H1 (cell line): Measurements from ENCODE around the gene CCDC51. TPM values are rescaled to one million over a fixed set of nuclear protein-coding genes. Genes with fewer than 3 reads are reported as not detected.

Source experiments
- CTCF ChIA-PET: fragments of 300-600 bp; sonication (Branson Sonifier 250); formaldehyde crosslinking; loops from one replicate; lab custom pipeline; 2021; ENCODE audit not compliant: partially characterized antibody; lab: Charles Lee
- POLR2A ChIA-PET: fragments of 300-600 bp; sonication (Branson Sonifier 250); formaldehyde crosslinking; loops from one replicate; lab custom pipeline; 2021; ENCODE audit warnings: inconsistent platforms; ENCODE audit not compliant: partially characterized antibody; lab: Charles Lee
- DNase-seq, 2 experiments: peaks; one replicate each; pipeline versions ENCODE4 v3.0.0 to v3.0.0-alpha.2; 2010 to 2022; ENCODE audit warnings: low spot score in 2 of 2, low read depth in 1 of 2, mixed read lengths in 1 of 2
- FAIRE-seq: peaks from 2 replicates; lab custom pipeline; 2011; peaks lifted over from hg19 to GRCh38; lab: Jason Lieb, UNC
- H2AFZ ChIP-seq: 2 replicates; pipeline ENCODE4 v1.8.1; 2012; ENCODE audit warnings: low read length, inconsistent platforms
- H2AK5ac ChIP-seq: 2 replicates; pipeline ENCODE4 v1.6.1; 2013; ENCODE audit warnings: low read depth, low read length
- H2BK120ac ChIP-seq: replicated peaks from 2 replicates; pipeline ENCODE3; 2013; ENCODE audit warnings: low read depth, low read length, inconsistent platforms
- H2BK12ac ChIP-seq: 2 replicates; pipeline ENCODE4 v1.6.1; 2013; ENCODE audit warnings: low read depth, low read length
- H2BK15ac ChIP-seq: 2 replicates; pipeline ENCODE4 v1.6.1; 2013; ENCODE audit warnings: low read length
- H2BK20ac ChIP-seq: 2 replicates; pipeline ENCODE4 v1.6.1; 2013; ENCODE audit warnings: low read length
- H2BK5ac ChIP-seq: 2 replicates; pipeline ENCODE4 v1.6.1; 2013; ENCODE audit warnings: low read depth, low read length
- H3K14ac ChIP-seq: 2 replicates; pipeline ENCODE4 v1.6.1; 2013; ENCODE audit warnings: inconsistent platforms; ENCODE audit not compliant: insufficient read length
- H3K18ac ChIP-seq: 2 replicates; pipeline ENCODE4 v1.6.1; 2013; ENCODE audit warnings: low read length; ENCODE audit errors: extremely low read depth
- H3K23ac ChIP-seq: 2 replicates; pipeline ENCODE4 v1.6.1; 2013; ENCODE audit warnings: inconsistent platforms; ENCODE audit not compliant: insufficient read length
- H3K23me2 ChIP-seq: 2 replicates; pipeline ENCODE4 v1.6.1; 2013; ENCODE audit warnings: low read depth, low read length
- H3K27ac ChIP-seq: 2 replicates; pipeline ENCODE4 v1.6.1; 2011; ENCODE audit warnings: low read depth, low read length, inconsistent platforms
- H3K27me3 ChIP-seq, 4 experiments: replicated peaks in 1 of 4; 1 replicate in 1 of 4; 2 replicates in 3 of 4; pipeline versions ENCODE4 v1.6.1 to v1.8.1; 2011 to 2013; ENCODE audit warnings: low read length in 3 of 4, mild to moderate bottlenecking in 3 of 4, inconsistent platforms in 2 of 4, mixed read lengths in 2 of 4, moderate library complexity in 1 of 4; ENCODE audit not compliant: control insufficient read depth in 3 of 4, insufficient read depth in 3 of 4; ENCODE audit errors: extremely low read depth in 1 of 4
- H3K36me3 ChIP-seq, 4 experiments: 2 replicates each; pipeline versions ENCODE4 v1.6.1 to v1.8.1; 2011 to 2013; ENCODE audit warnings: mild to moderate bottlenecking in 4 of 4, low read length in 3 of 4, moderate library complexity in 2 of 4, control low read depth in 1 of 4, inconsistent platforms in 1 of 4; ENCODE audit not compliant: insufficient read depth in 4 of 4, control insufficient read depth in 2 of 4
- H3K4ac ChIP-seq: replicated peaks from 2 replicates; pipeline ENCODE3; 2013; ENCODE audit warnings: low read length, low read depth, mixed read lengths, inconsistent platforms; ENCODE audit not compliant: insufficient read length
- H3K4me1 ChIP-seq, 4 experiments: replicated peaks in 1 of 4; 1 replicate in 1 of 4; 2 replicates in 3 of 4; pipeline versions ENCODE4 v1.6.1 to v1.8.1; 2011 to 2013; ENCODE audit warnings: low read length in 3 of 4, inconsistent platforms in 2 of 4, mixed read lengths in 1 of 4; ENCODE audit not compliant: insufficient read depth in 4 of 4, control insufficient read depth in 3 of 4
- H3K4me2 ChIP-seq, 2 experiments: 2 replicates each; pipeline versions ENCODE4 v1.6.1 to v1.8.1; 2011 to 2013; ENCODE audit warnings: low read depth in 2 of 2, low read length in 2 of 2, control low read depth in 1 of 2, inconsistent platforms in 1 of 2, mild to moderate bottlenecking in 1 of 2; ENCODE audit not compliant: insufficient read depth in 1 of 2
- H3K4me3 ChIP-seq, 4 experiments: fragments of 200-600, 300-600 bp in 1 of 4; sonication (generic), shearing (Covaris generic), sonication (Bioruptor Twin) in 1 of 4; 2 replicates each; pipeline versions ENCODE4 v1.5.1 to v1.8.1; 2011 to 2016; ENCODE audit warnings: low read length in 4 of 4, low read depth in 3 of 4, control low read depth in 2 of 4, inconsistent platforms in 2 of 4, mild to moderate bottlenecking in 2 of 4, mixed read lengths in 1 of 4, moderate library complexity in 1 of 4; ENCODE audit not compliant: insufficient read depth in 2 of 4; ENCODE audit errors: extremely low read depth in 1 of 4
- H3K56ac ChIP-seq: replicated peaks from 2 replicates; pipeline ENCODE3; 2013; ENCODE audit warnings: low read depth, mild to moderate bottlenecking, mixed read lengths, low read length, inconsistent platforms; ENCODE audit not compliant: insufficient read length
- H3K79me1 ChIP-seq: 2 replicates; pipeline ENCODE4 v1.6.1; 2013; ENCODE audit warnings: low read depth, low read length, control low read depth
- H3K79me2 ChIP-seq, 2 experiments: 2 replicates each; pipeline versions ENCODE4 v1.6.1 to v1.8.1; 2012 to 2013; ENCODE audit warnings: low read length in 2 of 2, mild to moderate bottlenecking in 2 of 2, inconsistent platforms in 1 of 2; ENCODE audit not compliant: insufficient read depth in 2 of 2, control insufficient read depth in 1 of 2
- H3K9ac ChIP-seq, 4 experiments: replicated peaks in 1 of 4; 1 replicate in 1 of 4; 2 replicates in 3 of 4; pipeline versions ENCODE4 v1.6.1 to v1.8.1; 2011 to 2013; ENCODE audit warnings: low read depth in 3 of 4, low read length in 3 of 4, control low read depth in 2 of 4, mild to moderate bottlenecking in 2 of 4, moderate library complexity in 2 of 4, inconsistent platforms in 1 of 4; ENCODE audit errors: extremely low read depth in 1 of 4
- H3K9me3 ChIP-seq, 2 experiments: 2 replicates each; pipeline versions ENCODE4 v1.6.1 to v1.8.1; 2012 to 2013; ENCODE audit warnings: mild to moderate bottlenecking in 2 of 2, moderate library complexity in 2 of 2, control low read depth in 1 of 2, inconsistent platforms in 1 of 2, low read depth in 1 of 2, low read length in 1 of 2, mixed read lengths in 1 of 2; ENCODE audit not compliant: insufficient read depth in 2 of 2
- H4K20me1 ChIP-seq, 2 experiments: replicated peaks in 1 of 2; 2 replicates each; pipeline versions ENCODE3 to v1.8.1; 2011 to 2013; ENCODE audit warnings: inconsistent platforms in 2 of 2, low read length in 2 of 2, mild to moderate bottlenecking in 1 of 2; ENCODE audit not compliant: insufficient read depth in 2 of 2, control insufficient read depth in 1 of 2
- H4K5ac ChIP-seq: 2 replicates; pipeline ENCODE4 v1.6.1; 2013; ENCODE audit warnings: low read length, low read depth, mixed read lengths, inconsistent platforms; ENCODE audit not compliant: insufficient read length
- H4K8ac ChIP-seq: 2 replicates; pipeline ENCODE4 v1.8.0; 2013; ENCODE audit warnings: mild to moderate bottlenecking, moderate library complexity, low read length, inconsistent platforms; ENCODE audit not compliant: insufficient read depth; ENCODE audit errors: extremely low read depth
- H4K91ac ChIP-seq: replicated peaks from 2 replicates; pipeline ENCODE3; 2013; ENCODE audit warnings: low read length, mixed read lengths, inconsistent platforms; ENCODE audit not compliant: insufficient read length
- BRCA1 ChIP-seq: IDR thresholded peaks from 2 replicates; pipeline ENCODE4 v1.6.1; 2012; ENCODE audit warnings: low read depth, low read length, improper control_type of control experiment
- EGR1 ChIP-seq: IDR thresholded peaks from 2 replicates; pipeline ENCODE4 v1.6.1; 2011; ENCODE audit warnings: low read depth, low read length, borderline replicate concordance
- GTF2F1 ChIP-seq: IDR thresholded peaks from 2 replicates; pipeline ENCODE4 v1.6.1; 2012; ENCODE audit warnings: low read depth, low read length, improper control_type of control experiment, borderline replicate concordance
- HDAC6 ChIP-seq: IDR thresholded peaks from one replicate; pipeline ENCODE4 v1.7.1; 2012; ENCODE audit warnings: low read depth, mild to moderate bottlenecking, inconsistent platforms, low read length, moderate library complexity
- JUN ChIP-seq: IDR thresholded peaks from 2 replicates; pipeline ENCODE4 v1.6.1; 2011; ENCODE audit warnings: low read depth, mild to moderate bottlenecking, improper control_type of control experiment, low read length
- POU5F1 ChIP-seq: IDR thresholded peaks from 2 replicates; pipeline ENCODE4 v1.6.1; 2011; ENCODE audit warnings: low read depth, mild to moderate bottlenecking, low read length, moderate library complexity
- SP1 ChIP-seq: IDR thresholded peaks from 2 replicates; pipeline ENCODE4 v1.6.1; 2011; ENCODE audit warnings: low read depth, low read length
- USF2 ChIP-seq: IDR thresholded peaks from 2 replicates; pipeline ENCODE4 v1.6.1; 2011; ENCODE audit warnings: low read length, improper control_type of control experiment
- YY1 ChIP-seq: IDR thresholded peaks from 2 replicates; pipeline ENCODE4 v1.6.1; 2011; ENCODE audit warnings: low read depth, mild to moderate bottlenecking, low read length
- WGBS, 2 experiments: shearing (Covaris generic) in 1 of 2; methylation state at CpG; one replicate each; pipeline versions ENCODE4 v1.1.6 to v1.1.7; 2013 to 2015; ENCODE audit warnings: low lambda C conversion rate in 2 of 2, mixed read lengths in 2 of 2, inconsistent platforms in 1 of 2, low coverage in 1 of 2, missing lambda C conversion rate in 1 of 2; ENCODE audit not compliant: insufficient replicate concordance in 2 of 2, insufficient coverage in 1 of 2, insufficient read length in 1 of 2; ENCODE audit errors: extremely low coverage in 1 of 2, missing lambda C conversion rate in 1 of 2; 5-methylcytosine and 5-hydroxymethylcytosine counted together
- polyA plus RNA-seq, 7 experiments: library from polyadenylated mRNA; depleted of rRNA in 3 of 7; stranded (reverse) in 5 of 7; unstranded in 2 of 7; fragments of >200 nt in 5 of 7; fragments of 200-250 nt in 2 of 7; gene quantifications; 1 replicate in 5 of 7; 2 replicates in 1 of 7; 4 replicates in 1 of 7; pipeline versions ENCODE4 v1.2.1 to v1.2.3, GENCODE V29; 2011 to 2013; ENCODE audit warnings: missing spikeins in 2 of 7, mixed read lengths in 2 of 7
- total RNA-seq: library from RNA; stranded (reverse); fragmentation: NEBNext Ultra II Directional; extraction: Animal tissue kit (Norgen Biotek cat#: 25700); gene quantifications from 2 replicates; pipeline ENCODE4 v1.2.1, GENCODE V29; 2021

CCDC51 gene
- total and polyA plus RNA-seq, 2 of the 8 experiments (the other 6 are each of a cell fraction or from before 2014, with no cell fraction given) = 21.3 to 21.4 TPM

GRCh38 chr3:48416546-48416945, 23.4 kb downstream of the CCDC51 start:
- peaks cover 62 to 79% (median 72%) of the 10 kb centered on the region in 4 experiments for H3K36me3 ChIP-seq
- H2BK20ac ChIP-seq = no peak overlapping the region
- H2BK120ac ChIP-seq = no peak overlapping the region
- no peaks in the 10 kb centered on the region; the same call in none of the 2 replicates for H3K79me1 ChIP-seq
- H3K23ac ChIP-seq = no peak overlapping the region
- TF ChIP-seq BRCA1 (no peak), USF2 (no peak), POU5F1 (no peak), GTF2F1 (no peak), HDAC6 (no peak), JUN (no peak), SP1 (no peak), EGR1 (no peak), YY1 (no peak)
- no peaks in the 10 kb centered on the region for H3K27me3 ChIP-seq
- H4K91ac ChIP-seq = no peak overlapping the region
- no peak overlapping the region for H4K5ac ChIP-seq
- H3K56ac ChIP-seq = no peak overlapping the region
- H2BK5ac ChIP-seq = no peak overlapping the region
- CTCF ChIA-PET = interaction anchor here (0.7 to 4.3 kb wide), 10 partner anchors 7 to 184 kb away, joined by 3 to 47 read pairs (median 11); partner anchors contain the start of gene CCDC51
- H2AK5ac ChIP-seq = no peak overlapping the region
- no peak overlapping the region for H3K4ac ChIP-seq
- no peak overlapping the region for H3K9ac ChIP-seq
- H3K4me2 ChIP-seq = no peak overlapping the region
- no peak overlapping the region for H2BK15ac ChIP-seq
- H3K23me2 ChIP-seq = no peaks in the 10 kb centered on the region
- no peaks in the 10 kb centered on the region for H3K9me3 ChIP-seq
- no peak overlapping the region for H3K27ac ChIP-seq
- H3K79me2 ChIP-seq = peaks cover 0 to 3% of the 10 kb centered on the region in 2 experiments; a peak in 1 of 4 replicates
- no peak for FAIRE-seq
- no peak overlapping the region for H3K4me3 ChIP-seq
- no peak overlapping the region for H2AFZ ChIP-seq
- no peak overlapping the region for H4K8ac ChIP-seq
- no peaks in the 10 kb centered on the region for H3K4me1 ChIP-seq
- no peak overlapping the region for H3K14ac ChIP-seq
- POLR2A ChIA-PET = interaction anchor here (1.0 to 31.5 kb wide), 3 partner anchors 6 to 176 kb away, joined by 3 to 650 read pairs (median 650); partner anchors contain the start of genes PLXNB1 and ZNF589
- WGBS, 2 experiments = 88% methylated on average over 4 of the region's 4 CpGs; no CpG with 5 or more reads in 1 of the 2 experiments
- H2BK12ac ChIP-seq = no peak overlapping the region
- H4K20me1 ChIP-seq = peaks cover 15 to 50% of the 10 kb centered on the region in 2 experiments
- no peak overlapping the region for H3K18ac ChIP-seq
- no peak for DNase-seq
